NOMO-1 treated with dmso at 0.1 percent for 144 hours (cell line): ENCODE measurements around the gene CEP128.

Experiments used
- DNase-seq: peaks from one replicate; lab custom pipeline; 2025; ENCODE audit not compliant: unreplicated experiment; lab: John Stamatoyannopoulos, UW

The CEP128 gene

DNA sequence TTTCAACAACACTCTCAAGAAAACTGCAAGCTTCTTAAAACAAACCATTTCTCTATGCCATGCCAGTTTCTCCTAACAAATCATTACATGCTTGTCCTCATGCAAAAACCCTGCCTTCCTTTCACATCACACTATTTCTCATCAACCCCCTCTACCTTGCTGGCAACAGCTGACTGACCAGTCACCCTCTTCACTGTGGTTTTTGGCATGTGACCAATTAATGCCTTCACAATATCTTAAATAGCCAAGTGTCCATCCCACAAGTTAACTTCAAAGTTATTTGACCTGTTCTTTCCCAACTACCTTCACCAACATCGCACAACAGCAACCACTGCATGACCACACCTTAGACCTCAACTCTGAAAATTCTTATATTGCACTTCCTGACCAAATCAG is 159.6 kb downstream of the CEP128 start:
- no peak for DNase-seq

- DNase-seq: no peak
Measured at GRCh38 chr14:80780500-80780899, 161.0 kb downstream of the CEP128 start.

GRCh38 chr14:80776657-80777056 is 164.9 kb downstream of the CEP128 start:
- DNase-seq: no peak

DNA sequence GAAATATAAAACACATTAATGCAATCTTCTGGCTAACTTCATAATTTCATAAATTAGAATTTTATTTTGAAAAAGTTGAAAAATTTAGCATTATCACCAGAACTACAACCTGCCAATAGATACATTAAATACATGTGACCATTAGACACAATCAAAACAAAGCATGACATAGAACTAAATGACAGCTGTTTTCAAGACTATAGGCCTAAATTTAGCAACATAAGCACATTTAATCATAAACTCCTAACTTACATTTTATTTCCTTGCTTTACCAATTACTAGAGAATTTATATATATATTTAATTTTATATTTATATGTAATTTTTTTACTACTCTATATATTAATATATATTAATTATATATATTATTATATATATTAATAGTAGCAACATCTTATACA is 165.4 kb downstream of the CEP128 start:
- no peak for DNase-seq

- DNase-seq: no peak
Measured at GRCh38 chr14:80772504-80772903, 169.0 kb downstream of the CEP128 start.

DNA sequence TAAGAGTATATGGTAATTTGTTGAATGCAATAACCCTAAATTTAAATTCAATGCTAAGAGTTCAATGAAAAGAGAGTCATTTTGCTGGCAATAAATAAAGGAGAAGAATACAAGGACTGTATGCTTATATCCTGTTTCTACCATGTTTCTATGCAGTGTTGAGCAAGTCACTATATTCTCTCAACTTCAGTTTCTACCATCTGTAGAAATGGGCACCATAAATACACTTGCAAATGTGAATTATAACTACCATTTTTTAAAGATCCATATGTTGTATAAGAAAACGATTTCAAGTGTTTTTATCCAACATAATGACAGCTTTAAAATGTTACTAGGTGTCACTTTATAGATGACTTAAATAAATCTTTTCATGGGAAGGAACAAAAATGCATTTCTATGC is 170.3 kb downstream of the CEP128 start:
- DNase-seq: no peak

- DNase-seq: no peak
Measured at GRCh38 chr14:80770114-80770908, 171.2 kb downstream of the CEP128 start.

DNA sequence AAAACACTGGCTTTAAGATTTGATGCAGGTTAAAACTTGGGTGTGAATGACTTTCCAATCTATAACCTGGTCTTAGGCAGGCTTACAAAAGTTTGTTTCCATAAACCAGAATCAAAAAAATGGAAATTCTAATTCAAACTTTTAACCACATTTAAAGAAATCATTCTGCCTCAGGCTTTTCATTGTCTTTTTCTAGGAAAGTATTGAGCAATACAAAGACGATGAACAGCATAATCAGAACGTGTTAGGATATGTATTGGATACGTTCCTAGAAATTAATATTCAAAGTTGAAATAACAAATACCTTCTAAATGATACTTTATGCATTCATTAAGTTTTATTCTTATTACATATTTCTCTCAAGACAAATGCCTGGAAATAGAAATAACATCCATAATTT is 172.9 kb downstream of the CEP128 start:
- DNase-seq: no peak

DNA sequence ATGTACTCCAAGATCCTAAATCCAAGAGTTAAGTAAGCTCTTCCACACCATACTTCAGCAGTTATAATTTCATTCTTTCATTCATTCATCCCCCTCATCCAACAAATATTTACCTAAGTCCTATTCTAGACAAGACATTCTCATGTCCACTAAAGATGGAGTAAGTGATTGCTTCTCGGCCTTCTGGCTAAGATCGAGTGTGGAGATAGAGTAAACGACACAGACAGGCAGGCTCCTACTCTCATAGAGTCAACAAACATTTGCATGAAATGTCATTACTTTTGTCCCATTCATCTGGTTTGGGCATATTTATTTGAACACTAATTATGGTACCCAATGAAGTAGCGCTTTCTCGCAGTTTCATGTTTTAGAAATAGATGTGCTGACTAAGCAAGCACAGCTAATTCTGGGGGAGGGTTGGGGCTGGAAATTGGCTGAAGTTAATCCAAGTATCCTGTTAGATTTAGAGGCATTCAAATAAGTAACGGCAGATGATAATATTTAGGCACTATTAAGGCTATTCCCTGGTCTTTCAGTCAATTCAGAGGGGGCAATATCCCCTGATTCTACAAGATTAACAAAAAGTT is 176.5 kb downstream of the CEP128 start:
- no peak for DNase-seq

DNA sequence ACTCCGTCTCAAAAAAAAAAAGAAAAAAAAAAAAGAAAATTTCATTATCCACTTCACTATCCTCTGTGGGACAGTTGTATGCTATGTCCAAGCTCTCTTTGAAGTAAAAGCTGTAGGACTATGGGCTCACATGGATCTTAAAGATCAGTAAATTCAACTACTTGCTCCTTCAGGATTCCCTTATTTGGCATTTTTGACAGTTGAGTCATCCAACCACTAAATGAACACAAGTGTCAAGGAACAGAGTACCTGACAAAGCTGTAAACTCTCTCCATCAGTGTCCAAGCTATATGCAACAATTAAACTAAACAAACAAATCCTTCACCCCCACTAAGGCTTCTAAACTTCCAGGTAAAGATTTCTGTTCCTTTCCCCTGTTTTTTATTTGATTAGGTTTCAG is 177.0 kb downstream of the CEP128 start:
- no peak for DNase-seq

- DNase-seq: no peak
Measured at GRCh38 chr14:80762641-80763228, 178.8 kb downstream of the CEP128 start.

DNA sequence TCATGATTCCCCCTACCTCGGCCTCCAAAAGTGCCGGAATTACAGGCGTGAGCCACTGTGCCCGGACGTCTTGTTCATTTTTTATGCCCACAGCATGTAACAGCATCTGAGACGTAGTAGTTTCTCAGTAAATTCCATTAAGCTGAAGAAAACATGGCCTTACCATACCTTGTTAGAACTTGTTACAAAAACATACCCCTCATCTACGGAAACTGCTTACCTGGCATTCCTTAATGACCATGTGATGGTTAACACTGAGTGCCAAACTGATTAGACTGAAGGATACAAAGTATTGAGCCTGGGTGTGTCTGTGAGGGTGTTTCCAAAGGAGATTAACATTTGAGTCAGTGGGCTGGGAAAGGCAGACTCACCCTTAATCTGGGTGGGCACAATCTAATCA is 186.8 kb downstream of the CEP128 start:
- no peak for DNase-seq

GRCh38 chr14:80751285-80751684 is 190.3 kb downstream of the CEP128 start:
- DNase-seq: no peak

DNA sequence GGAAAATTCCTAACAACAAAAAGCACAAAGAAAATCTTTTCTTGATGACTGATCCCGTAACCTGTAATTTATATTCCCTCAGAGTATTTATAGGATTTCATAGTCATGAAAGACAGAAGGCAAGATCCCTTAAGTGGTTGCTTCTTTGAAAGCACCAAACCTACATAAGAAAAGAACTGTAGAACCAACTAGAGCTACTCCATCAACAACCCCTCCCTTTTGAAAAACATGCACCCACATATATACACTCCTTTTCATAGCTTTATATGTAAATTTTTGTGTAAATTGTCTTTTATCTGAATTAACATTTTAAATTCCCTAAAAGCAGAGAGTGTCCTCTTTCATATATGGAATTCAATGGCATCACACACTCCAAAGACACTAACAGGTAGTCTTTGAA is 215.3 kb downstream of the CEP128 start:
- DNase-seq: no peak

DNA sequence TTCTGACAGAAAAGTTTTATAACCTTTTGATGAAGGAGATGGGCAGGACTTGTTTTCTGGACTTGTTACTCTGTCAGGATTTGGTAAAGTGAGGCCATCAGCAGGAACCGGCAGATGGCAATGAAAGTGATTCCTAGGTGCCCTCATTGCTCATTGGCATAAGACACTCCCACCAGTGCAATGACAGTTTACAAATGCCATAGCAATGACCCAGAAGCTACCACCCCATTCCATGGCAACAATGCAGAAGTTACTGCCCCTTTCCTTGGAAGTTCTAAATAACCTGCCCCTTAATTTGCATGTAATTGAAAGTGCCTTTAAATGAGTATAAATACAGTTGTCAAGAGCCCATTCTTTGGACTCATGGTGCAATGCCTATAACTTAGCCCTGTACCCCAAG is 222.6 kb downstream of the CEP128 start:
- DNase-seq: no peak

GRCh38 chr14:80714474-80714873 is 227.1 kb downstream of the CEP128 start:
- no peak for DNase-seq

DNA sequence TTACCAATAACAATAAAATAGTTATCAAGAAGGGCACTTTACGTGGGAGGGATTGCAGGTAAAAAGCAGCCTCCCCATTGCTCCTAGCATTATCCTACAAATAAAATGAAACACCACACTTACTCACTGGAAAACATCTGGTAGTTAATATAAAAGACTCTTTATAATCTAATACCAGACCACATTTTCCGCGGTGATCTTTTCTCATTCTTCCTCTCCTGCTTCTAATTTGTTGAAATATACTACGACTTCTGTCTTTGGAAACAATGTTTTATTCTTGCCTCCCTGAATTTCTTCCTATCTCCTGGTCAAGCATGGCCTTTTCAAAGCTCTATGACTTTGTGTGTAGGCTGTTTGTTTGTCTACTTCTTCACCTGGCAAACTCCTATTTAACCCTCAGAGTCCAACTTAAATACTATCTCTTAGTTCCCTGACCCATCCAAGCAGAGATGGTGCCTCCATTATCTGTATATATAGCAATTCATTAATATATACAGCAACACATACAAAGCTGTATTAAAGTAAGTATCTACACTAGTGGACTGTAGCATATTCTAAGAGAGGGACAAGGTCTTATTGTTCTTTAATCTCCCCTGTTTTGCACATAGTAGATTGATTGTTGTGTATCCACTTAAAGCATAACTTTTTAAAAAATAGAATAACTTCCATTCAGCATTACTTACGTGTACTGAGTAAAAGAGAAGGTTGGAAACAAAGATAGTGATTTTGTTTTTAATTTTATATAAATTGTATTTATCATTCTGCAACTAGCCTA is 228.3 kb downstream of the CEP128 start:
- DNase-seq: no peak

- no peak for DNase-seq
Measured at GRCh38 chr14:80705241-80705980, 236.1 kb downstream of the CEP128 start.

- no peak for DNase-seq
Measured at GRCh38 chr14:80700601-80701000, 240.9 kb downstream of the CEP128 start.

GRCh38 chr14:80699861-80700260 is 241.7 kb downstream of the CEP128 start:
- DNase-seq: no peak

- DNase-seq: no peak
Measured at GRCh38 chr14:80698974-80699373, 242.6 kb downstream of the CEP128 start.
